ENCODE results near the gene SPATA46. TPM values are rescaled to one million over a fixed set of nuclear protein-coding genes. Genes with fewer than 3 reads are reported as not detected.

Gene SPATA46
- total and polyA plus RNA-seq, 9 of the 15 experiments (the other 6 are each of a cell fraction or from before 2014, with no cell fraction given) = 0.04 to 0.11 TPM; not detected in 7

DNA sequence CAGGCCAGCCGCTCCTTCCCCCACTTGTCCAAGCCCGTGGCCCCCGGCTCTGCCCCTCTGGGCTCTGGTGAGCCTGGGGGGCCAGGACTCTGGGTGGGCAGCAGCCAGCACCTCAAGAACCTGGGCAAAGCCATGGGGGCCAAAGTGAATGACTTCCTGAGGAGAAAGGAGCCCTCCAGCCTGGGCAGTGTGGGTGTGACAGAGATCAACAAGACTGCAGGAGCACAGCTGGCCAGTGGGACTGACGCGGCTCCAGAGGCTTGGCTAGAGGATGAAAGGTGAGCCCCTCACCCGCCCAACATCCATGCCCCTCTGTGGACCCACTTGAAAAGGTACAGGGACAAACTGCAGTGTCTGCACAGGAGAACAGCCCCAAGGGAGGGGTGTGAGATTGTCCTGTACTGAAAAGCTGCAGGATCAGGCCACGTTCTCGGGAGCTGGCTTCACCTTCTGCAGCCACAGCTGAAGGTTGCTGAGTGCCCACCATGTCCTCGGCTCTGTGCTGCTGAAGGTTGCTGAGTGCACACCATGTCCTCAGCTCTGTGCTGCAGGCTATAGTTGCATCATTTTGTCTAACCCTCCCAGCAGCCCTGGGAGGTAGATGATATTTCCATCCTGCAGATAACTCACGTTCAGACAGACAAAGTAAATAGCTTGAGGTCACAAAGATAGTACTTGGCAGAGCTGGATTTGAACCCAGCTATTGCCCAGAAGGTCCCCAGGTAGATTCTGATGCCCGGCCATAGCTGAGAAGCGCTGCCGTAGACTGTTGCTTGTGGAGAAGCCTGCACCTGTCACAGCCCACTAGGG, 5.5 kb upstream of the SPATA46 start:
- peaks cover 6% of the 10 kb centered on the region for H3K9me1 ChIP-seq (ENCODE audit: control insufficient read depth, insufficient read depth, low read length)
- peak; percentile 2; the same call in 1 of the 3 replicates for ATAC-seq
- no peak overlapping the region for H2AFZ ChIP-seq (ENCODE audit: low read depth, low read length)
- no peak for FAIRE-seq
- H3K36me3 ChIP-seq (ENCODE audit: control insufficient read depth, insufficient read depth, low read length) = no peaks in the 10 kb centered on the region; the same call in 2 of the 3 replicates
- no peaks in the 10 kb centered on the region for H4K20me1 ChIP-seq (replicated peaks; ENCODE audit: control insufficient read depth, insufficient read depth, low read length)
- H3K27ac ChIP-seq (ENCODE audit: extremely low read depth, low read depth, low read length) = no peak overlapping the region; the same call in 2 of the 3 replicates
- H3K4me3 ChIP-seq = no peak overlapping the region
- WGBS (ENCODE audit: insufficient coverage, low coverage, missing lambda C conversion rate) = 69% methylated on average over 13 of the region's 13 CpGs
- ChIA-PET POLR2A (interaction anchor here (0.6 to 1.4 kb wide), 5 partner anchors 12 to 438 kb away, joined by 3 to 6 read pairs (median 3); no protein-coding TSS in a partner anchor), CTCF (ENCODE audit: low intra/inter-chr PET ratio) (interaction anchor here (0.5 kb wide), 1 partner anchor 36 kb away, joined by 3 read pairs; no protein-coding TSS in a partner anchor)
- peak overlapping the region in 1 of 2 experiments; percentile 65; a peak in 1 of 4 replicates for H3K9ac ChIP-seq (ENCODE audit: insufficient read depth in 1 of 2, low read depth in 2 of 2, low read length in 2 of 2)
- no peaks in the 10 kb centered on the region for H3K9me3 ChIP-seq (replicated peaks; ENCODE audit: control insufficient read depth, insufficient read depth, low read depth, low read length)
- DNase-seq (ENCODE audit: extremely low read depth in 1 of 4, low spot score in 3 of 4) = peak in 1 of 4 experiments; percentile 16
- BruUV-seq (replicated peaks) = no TSS peak
- peaks cover 12% of the 10 kb centered on the region; the same call in 2 of the 3 replicates for H3K79me2 ChIP-seq (ENCODE audit: control insufficient read depth, insufficient read depth, low read length)
- no peak overlapping the region for H3K4me2 ChIP-seq (ENCODE audit: insufficient read depth, low read length)
- H3K27me3 ChIP-seq (ENCODE audit: control insufficient read depth in 2 of 2, insufficient read depth in 2 of 2, low read length in 2 of 2) = no peaks in the 10 kb centered on the region
- in situ Hi-C loops (cut with MboI) (no loop called here), intact Hi-C loops (cut with micrococcal nuclease) (no loop called here)
- H3K4me1 ChIP-seq (replicated peaks in 1 of 2; ENCODE audit: control insufficient read depth in 2 of 2, insufficient read depth in 2 of 2, low read length in 2 of 2) = peaks cover 54 to 76% of the 10 kb centered on the region in 2 experiments; a peak in 4 of 5 replicates
- TF ChIP-seq NEUROD1 (IDR thresholded peaks at IDR 0.05; ENCODE audit: borderline replicate concordance, low read depth, low read length, partially characterized antibody) (no peak), CBFA2T3 (IDR thresholded peaks at IDR 0.05) (0 out of 2 replicates have a peak, but pooled peaks have one; percentile 17), CAMTA2 (CRISPR knock-in tag; conservative IDR thresholded peaks at IDR 0.05) (no peak), JUND (IDR thresholded peaks at IDR 0.05; ENCODE audit: borderline replicate concordance, low read depth, low read length) (0 out of 2 replicates have a peak, but pooled peaks have one; percentile 6), JUND (tag; IDR thresholded peaks at IDR 0.05; ENCODE audit: borderline replicate concordance, low read depth, low read length) (no peak), CBFA2T2 (conservative IDR thresholded peaks at IDR 0.05) (no peak), CEBPG (CRISPR knock-in tag; IDR thresholded peaks at IDR 0.05) (peak; percentile 64), CEBPG (tag; conservative IDR thresholded peaks at IDR 0.05 in 1 of 2, IDR thresholded peaks at IDR 0.05 in 1 of 2) (peak in 1 of 2 experiments; percentile 54; a peak in 2 of 4 replicates)
- TF ChIP-seq, protein P1, sequence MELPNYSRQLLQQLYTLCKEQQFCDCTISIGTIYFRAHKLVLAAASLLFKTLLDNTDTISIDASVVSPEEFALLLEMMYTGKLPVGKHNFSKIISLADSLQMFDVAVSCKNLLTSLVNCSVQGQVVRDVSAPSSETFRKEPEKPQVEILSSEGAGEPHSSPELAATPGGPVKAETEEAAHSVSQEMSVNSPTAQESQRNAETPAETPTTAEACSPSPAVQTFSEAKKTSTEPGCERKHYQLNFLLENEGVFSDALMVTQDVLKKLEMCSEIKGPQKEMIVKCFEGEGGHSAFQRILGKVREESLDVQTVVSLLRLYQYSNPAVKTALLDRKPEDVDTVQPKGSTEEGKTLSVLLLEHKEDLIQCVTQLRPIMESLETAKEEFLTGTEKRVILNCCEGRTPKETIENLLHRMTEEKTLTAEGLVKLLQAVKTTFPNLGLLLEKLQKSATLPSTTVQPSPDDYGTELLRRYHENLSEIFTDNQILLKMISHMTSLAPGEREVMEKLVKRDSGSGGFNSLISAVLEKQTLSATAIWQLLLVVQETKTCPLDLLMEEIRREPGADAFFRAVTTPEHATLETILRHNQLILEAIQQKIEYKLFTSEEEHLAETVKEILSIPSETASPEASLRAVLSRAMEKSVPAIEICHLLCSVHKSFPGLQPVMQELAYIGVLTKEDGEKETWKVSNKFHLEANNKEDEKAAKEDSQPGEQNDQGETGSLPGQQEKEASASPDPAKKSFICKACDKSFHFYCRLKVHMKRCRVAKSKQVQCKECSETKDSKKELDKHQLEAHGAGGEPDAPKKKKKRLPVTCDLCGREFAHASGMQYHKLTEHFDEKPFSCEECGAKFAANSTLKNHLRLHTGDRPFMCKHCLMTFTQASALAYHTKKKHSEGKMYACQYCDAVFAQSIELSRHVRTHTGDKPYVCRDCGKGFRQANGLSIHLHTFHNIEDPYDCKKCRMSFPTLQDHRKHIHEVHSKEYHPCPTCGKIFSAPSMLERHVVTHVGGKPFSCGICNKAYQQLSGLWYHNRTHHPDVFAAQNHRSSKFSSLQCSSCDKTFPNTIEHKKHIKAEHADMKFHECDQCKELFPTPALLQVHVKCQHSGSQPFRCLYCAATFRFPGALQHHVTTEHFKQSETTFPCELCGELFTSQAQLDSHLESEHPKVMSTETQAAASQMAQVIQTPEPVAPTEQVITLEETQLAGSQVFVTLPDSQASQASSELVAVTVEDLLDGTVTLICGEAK (IDR thresholded peaks at IDR 0.05) = no peak
- TF ChIP-seq, protein P1 (CRISPR knock-in tag; IDR thresholded peaks at IDR 0.05) = no peak
- TF ChIP-seq, protein P2, sequence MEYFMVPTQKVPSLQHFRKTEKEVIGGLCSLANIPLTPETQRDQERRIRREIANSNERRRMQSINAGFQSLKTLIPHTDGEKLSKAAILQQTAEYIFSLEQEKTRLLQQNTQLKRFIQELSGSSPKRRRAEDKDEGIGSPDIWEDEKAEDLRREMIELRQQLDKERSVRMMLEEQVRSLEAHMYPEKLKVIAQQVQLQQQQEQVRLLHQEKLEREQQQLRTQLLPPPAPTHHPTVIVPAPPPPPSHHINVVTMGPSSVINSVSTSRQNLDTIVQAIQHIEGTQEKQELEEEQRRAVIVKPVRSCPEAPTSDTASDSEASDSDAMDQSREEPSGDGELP (CRISPR knock-in tag; IDR thresholded peaks at IDR 0.05; ENCODE audit: borderline replicate concordance) = peak; percentile 28; the same call in 1 of the 2 replicates
